ENCODE results near the gene AP4M1.

AP4M1 gene

DNA sequence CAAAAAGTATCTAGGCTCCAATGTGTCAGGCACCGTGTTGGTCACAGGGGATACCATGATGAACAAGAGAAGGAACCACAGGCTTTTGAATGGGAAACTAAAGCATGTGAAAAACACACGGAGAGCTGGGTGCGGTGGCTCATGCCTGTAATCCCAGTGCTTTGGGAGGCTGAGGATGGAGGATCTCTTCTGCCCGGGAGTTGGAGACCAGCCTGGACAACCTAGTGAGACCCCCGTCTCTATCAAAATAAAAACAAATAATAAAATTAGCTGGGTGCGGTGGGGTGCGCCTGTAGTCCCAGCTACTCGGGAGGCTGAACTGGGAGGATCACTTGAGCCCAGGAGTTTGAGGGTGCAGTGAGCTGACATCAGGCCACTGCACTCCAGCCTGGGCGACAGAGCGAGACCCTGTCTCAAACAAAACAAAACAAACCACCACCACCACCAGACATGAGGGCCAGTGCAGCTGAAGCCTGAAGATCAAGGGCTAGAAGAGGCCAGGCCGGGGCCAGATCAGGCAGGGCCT, 13.3 kb upstream of the AP4M1 start:
- ChIA-PET CTCF (no interaction called here), POLR2A (interaction anchor here (0.6 to 3.9 kb wide), 2 partner anchors 13 to 81 kb away, joined by 3 to 100 read pairs; partner anchors contain the start of genes AP4M1, GAL3ST4 and MCM7)
- no peak for DNase-seq (ENCODE audit: extremely low spot score)
- TF ChIP-seq BHLHE40 (IDR thresholded peaks at IDR 0.05; ENCODE audit: borderline replicate concordance): no peak
- TF ChIP-seq HDGF (IDR thresholded peaks at IDR 0.05; ENCODE audit: borderline replicate concordance): no peak
- no peak for TF ChIP-seq FOXK2 (IDR thresholded peaks at IDR 0.05)
- TF ChIP-seq L3MBTL2 (conservative IDR thresholded peaks at IDR 0.05): no peak
- TF ChIP-seq FOXA1 (IDR thresholded peaks at IDR 0.05): no peak
- TF ChIP-seq CTBP1 (IDR thresholded peaks at IDR 0.05; ENCODE audit: borderline replicate concordance): no peak
- TF ChIP-seq FOXM1 (IDR thresholded peaks at IDR 0.05; ENCODE audit: borderline replicate concordance): no peak
- TF ChIP-seq ZNF384 (IDR thresholded peaks at IDR 0.05): no peak
- TF ChIP-seq, protein P1, sequence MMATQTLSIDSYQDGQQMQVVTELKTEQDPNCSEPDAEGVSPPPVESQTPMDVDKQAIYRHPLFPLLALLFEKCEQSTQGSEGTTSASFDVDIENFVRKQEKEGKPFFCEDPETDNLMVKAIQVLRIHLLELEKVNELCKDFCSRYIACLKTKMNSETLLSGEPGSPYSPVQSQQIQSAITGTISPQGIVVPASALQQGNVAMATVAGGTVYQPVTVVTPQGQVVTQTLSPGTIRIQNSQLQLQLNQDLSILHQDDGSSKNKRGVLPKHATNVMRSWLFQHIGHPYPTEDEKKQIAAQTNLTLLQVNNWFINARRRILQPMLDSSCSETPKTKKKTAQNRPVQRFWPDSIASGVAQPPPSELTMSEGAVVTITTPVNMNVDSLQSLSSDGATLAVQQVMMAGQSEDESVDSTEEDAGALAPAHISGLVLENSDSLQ (IDR thresholded peaks at IDR 0.05): no peak
- no peak for TF ChIP-seq LEF1 (IDR thresholded peaks at IDR 0.05; ENCODE audit: borderline replicate concordance)
- no peak for TF ChIP-seq SUZ12 (IDR thresholded peaks at IDR 0.05)

- POLR2A ChIA-PET: interaction anchor here (0.6 to 3.9 kb wide), 3 partner anchors 12 to 80 kb away, joined by 3 to 100 read pairs (median 4); partner anchors contain the start of genes AP4M1, GAL3ST4 and MCM7
Measured at GRCh38 chr7:100088621-100089457, 12.6 kb upstream of the AP4M1 start, which contains the start of gene COPS6. TSS of gene COPS6 (plus strand) at chr7:100088969. CDS start at chr7:100088991, 22 bp downstream.

DNA sequence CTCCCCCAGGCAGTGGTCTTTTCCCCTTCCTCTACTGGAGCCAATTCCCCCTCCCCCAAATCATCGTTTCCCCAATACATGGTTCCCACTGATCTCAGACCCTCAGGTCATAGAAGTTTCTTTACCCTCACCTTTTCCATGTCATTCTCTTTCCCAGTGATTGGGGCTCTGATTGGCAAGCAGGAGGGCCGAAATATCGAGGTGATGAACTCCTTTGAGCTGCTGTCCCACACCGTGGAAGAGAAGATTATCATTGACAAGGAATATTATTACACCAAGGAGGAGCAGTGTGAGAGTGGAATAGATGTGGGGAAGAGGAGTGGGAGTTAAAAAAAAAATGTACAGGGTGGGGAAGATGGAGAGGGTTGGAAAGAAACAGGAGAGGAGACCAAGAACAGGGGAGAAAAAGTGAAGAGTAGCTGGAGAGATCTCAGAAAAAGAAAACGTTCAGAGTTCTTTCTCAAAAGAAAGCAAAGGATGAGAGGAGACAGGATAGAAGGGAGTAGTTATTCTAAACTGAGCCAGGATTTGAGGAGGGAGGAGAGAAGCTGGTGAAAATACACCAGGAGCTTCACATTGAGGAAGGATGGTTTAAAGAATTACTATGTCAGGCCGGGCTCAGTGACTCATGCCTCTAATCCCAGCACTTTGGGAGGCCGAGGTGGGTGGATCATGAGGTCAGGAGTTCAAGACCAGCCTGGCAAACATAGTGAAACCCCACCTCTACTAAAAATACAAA, 11.8 kb upstream of the AP4M1 start:
- no peak for DNase-seq (ENCODE audit: extremely low spot score)
- CTCF ChIA-PET: interaction anchor here (0.6 kb wide), 1 partner anchor 12 kb away, joined by 3 read pairs; no protein-coding TSS in a partner anchor
- POLR2A ChIA-PET: interaction anchor here (0.6 to 3.9 kb wide), 6 partner anchors 12 to 338 kb away, joined by 3 to 100 read pairs (median 4); partner anchors contain the start of genes AP4M1, MBLAC1 and MCM7
- TF ChIP-seq SP1 (IDR thresholded peaks at IDR 0.05): no peak
- no peak for TF ChIP-seq NFRKB (IDR thresholded peaks at IDR 0.05)
- no peak for TF ChIP-seq L3MBTL2 (conservative IDR thresholded peaks at IDR 0.05)
- TF ChIP-seq SUZ12 (IDR thresholded peaks at IDR 0.05): no peak
- no peak for TF ChIP-seq LEF1 (IDR thresholded peaks at IDR 0.05; ENCODE audit: borderline replicate concordance)
- TF ChIP-seq, protein P1 (IDR thresholded peaks at IDR 0.05): no peak
- TF ChIP-seq BHLHE40 (IDR thresholded peaks at IDR 0.05; ENCODE audit: borderline replicate concordance): no peak
- no peak for TF ChIP-seq ARNT (IDR thresholded peaks at IDR 0.05)
- no peak for TF ChIP-seq TARDBP (IDR thresholded peaks at IDR 0.05)
- no peak for TF ChIP-seq FOXA1 (IDR thresholded peaks at IDR 0.05)
- no peak for TF ChIP-seq FOXM1 (IDR thresholded peaks at IDR 0.05; ENCODE audit: borderline replicate concordance)
- TF ChIP-seq ZNF384 (IDR thresholded peaks at IDR 0.05): no peak
- TF ChIP-seq FOXK2 (IDR thresholded peaks at IDR 0.05): no peak
- no peak for TF ChIP-seq CTBP1 (IDR thresholded peaks at IDR 0.05; ENCODE audit: borderline replicate concordance)
- TF ChIP-seq HDGF (IDR thresholded peaks at IDR 0.05; ENCODE audit: borderline replicate concordance): no peak
- no peak for TF ChIP-seq ELF4 (IDR thresholded peaks at IDR 0.05)

More at GRCh38 chr7:100088621-100089457, 12.6 kb upstream of the AP4M1 start, which contains the start of gene COPS6:
- no peak for TF ChIP-seq NFRKB (IDR thresholded peaks at IDR 0.05)
- TF ChIP-seq FOXA1 (IDR thresholded peaks at IDR 0.05): no peak
- TF ChIP-seq ELF4 (IDR thresholded peaks at IDR 0.05): no peak
- TF ChIP-seq CTBP1 (IDR thresholded peaks at IDR 0.05; ENCODE audit: borderline replicate concordance): no peak
- TF ChIP-seq BHLHE40 (IDR thresholded peaks at IDR 0.05; ENCODE audit: borderline replicate concordance): no peak
- TF ChIP-seq FOXM1 (IDR thresholded peaks at IDR 0.05; ENCODE audit: borderline replicate concordance): no peak
- TF ChIP-seq L3MBTL2 (conservative IDR thresholded peaks at IDR 0.05): peak; percentile 85
- peak; percentile 67 for DNase-seq (ENCODE audit: extremely low spot score)
- CTCF ChIA-PET: no interaction called here

DNA sequence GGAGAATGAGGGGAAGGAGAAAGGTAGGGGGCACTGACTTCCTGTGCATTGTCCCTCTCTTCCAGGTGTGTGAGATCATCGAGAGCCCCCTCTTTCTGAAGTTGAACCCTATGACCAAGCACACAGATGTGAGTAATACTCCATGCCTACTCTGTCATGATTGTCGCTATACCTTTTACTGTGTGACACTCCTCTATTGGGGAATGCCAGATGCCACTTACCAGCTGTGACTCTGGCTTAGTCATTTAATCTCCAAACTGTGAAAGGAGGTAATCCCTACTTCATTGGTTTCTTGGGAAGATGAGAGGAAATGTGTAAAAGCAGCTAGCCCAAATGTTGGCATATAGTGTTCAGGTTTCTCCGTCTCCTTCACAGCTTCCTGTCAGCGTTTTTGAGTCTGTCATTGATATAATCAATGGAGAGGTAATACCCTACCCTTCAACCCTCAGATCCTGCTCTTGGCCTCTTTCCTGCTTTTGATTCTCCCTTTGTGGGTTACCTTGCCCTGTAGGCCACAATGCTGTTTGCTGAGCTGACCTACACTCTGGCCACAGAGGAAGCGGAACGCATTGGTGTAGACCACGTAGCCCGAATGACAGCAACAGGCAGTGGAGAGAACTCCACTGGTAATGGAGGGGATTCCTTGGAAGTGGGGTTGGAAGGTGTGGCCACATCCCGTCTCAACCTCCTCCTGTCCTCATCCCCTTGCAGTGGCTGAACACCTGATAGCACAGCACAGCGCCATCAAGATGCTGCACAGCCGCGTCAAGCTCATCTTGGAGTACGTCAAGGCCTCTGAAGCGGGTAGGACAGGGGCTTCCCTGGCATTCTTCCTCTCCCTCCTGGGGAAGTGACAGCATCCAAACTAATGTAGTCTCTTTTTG, 10.7 kb upstream of the AP4M1 start:
- no peak for DNase-seq (ENCODE audit: extremely low spot score)
- CTCF ChIA-PET: no interaction called here
- no peak for TF ChIP-seq ELF4 (IDR thresholded peaks at IDR 0.05)
- no peak for TF ChIP-seq TARDBP (IDR thresholded peaks at IDR 0.05)
- TF ChIP-seq LEF1 (IDR thresholded peaks at IDR 0.05; ENCODE audit: borderline replicate concordance): no peak
- no peak for TF ChIP-seq FOXK2 (IDR thresholded peaks at IDR 0.05)
- TF ChIP-seq ARNT (IDR thresholded peaks at IDR 0.05): no peak
- TF ChIP-seq BHLHE40 (IDR thresholded peaks at IDR 0.05; ENCODE audit: borderline replicate concordance): no peak
- TF ChIP-seq, protein P1 (IDR thresholded peaks at IDR 0.05): no peak
- POLR2A ChIA-PET: interaction anchor here (1.0 to 3.9 kb wide), 6 partner anchors 11 to 173 kb away, joined by 3 to 100 read pairs (median 4); partner anchors contain the start of genes AP4M1 and MCM7

Measured in HEK293T (cell line).